GM12878 (cell line): ENCODE results near the gene CEP83. TPM values are rescaled to one million over a fixed set of nuclear protein-coding genes. Genes with fewer than 3 reads are reported as not detected.
A peak's percentile ranks its signal among the peaks of the same experiment; 100 is the strongest.

ENCODE experiments used
- ATF3 ChIP-seq: IDR thresholded peaks from 2 replicates; pipeline ENCODE4 v1.6.1; 2011; ENCODE audit warnings: low read depth, mild to moderate bottlenecking, low read length, moderate library complexity, borderline replicate concordance; ENCODE audit errors: extremely low read depth
- BRCA1 ChIP-seq: IDR thresholded peaks from 2 replicates; pipeline ENCODE4 v1.6.1; 2011; ENCODE audit warnings: low read depth, low read length, improper control_type of control experiment
- CHD4 ChIP-seq: fragments of 200-600 bp; sonication (generic); IDR thresholded peaks from 2 replicates; pipeline ENCODE4 v1.6.1; 2016; ENCODE audit warnings: mild to moderate bottlenecking
- DPF2 ChIP-seq: fragments of 450-650 bp; IDR thresholded peaks from 2 replicates; pipeline ENCODE4 v1.6.1; 2017; ENCODE audit warnings: mild to moderate bottlenecking
- EZH2 ChIP-seq: IDR thresholded peaks from 2 replicates; pipeline ENCODE4 v1.6.1; 2012; ENCODE audit warnings: low read depth, mild to moderate bottlenecking, control low read depth, inconsistent platforms, low read length, borderline replicate concordance; ENCODE audit not compliant: control insufficient read depth
- IRF5 ChIP-seq: fragments of 450-650 bp; IDR thresholded peaks from 2 replicates; pipeline ENCODE4 v1.6.1; 2017; ENCODE audit warnings: borderline replicate concordance
- RAD51 ChIP-seq: fragments of 450-650 bp; IDR thresholded peaks from 2 replicates; pipeline ENCODE4 v1.6.1; 2016; ENCODE audit warnings: moderate library complexity, mild to moderate bottlenecking, inconsistent platforms
- YY1 ChIP-seq: IDR thresholded peaks from 2 replicates; pipeline ENCODE4 v1.6.1; 2011; ENCODE audit warnings: low read depth, mild to moderate bottlenecking, low read length
- ZSCAN29 ChIP-seq: fragments of 450-650 bp; IDR thresholded peaks from 2 replicates; pipeline ENCODE4 v1.6.1; 2017; ENCODE audit warnings: mild to moderate bottlenecking, moderate library complexity
- polyA plus RNA-seq, 11 experiments: library from polyadenylated mRNA; depleted of rRNA in 4 of 11; unstranded in 6 of 11; stranded (reverse) in 5 of 11; fragments of >200 nt; fragmentation: Nextera tagmentation in 4 of 11; fragmentation: Illumina TruSeq in 1 of 11; extraction: Ambion mirVana in 4 of 11; extraction: Trizol in 1 of 11; gene quantifications; 1 replicate in 1 of 11; 2 replicates in 10 of 11; pipeline versions ENCODE4 v1.2.1 to v1.2.3, GENCODE V29; 2011 to 2016; ENCODE audit warnings: inconsistent platforms in 2 of 11, missing spikeins in 2 of 11, low read depth in 1 of 11
- total RNA-seq, 4 experiments: library from RNA; depleted of rRNA in 3 of 4; stranded (reverse); fragments of >200 nt in 3 of 4; fragmentation: Illumina TruSeq in 1 of 4; extraction: Trizol in 1 of 4; gene quantifications; 2 replicates each; pipeline versions ENCODE4 v1.2.1 to v1.2.3, GENCODE V29; 2013 to 2021
- TF ChIP-seq, protein P1 (sequence below): IDR thresholded peaks from 2 replicates; pipeline ENCODE4 v1.6.1; 2012; ENCODE audit warnings: improper control_type of control experiment, low read depth, low read length; ENCODE audit not compliant: insufficient replicate concordance
- TF ChIP-seq, protein P2 (sequence below): fragments of 450-650 bp; IDR thresholded peaks from 2 replicates; pipeline ENCODE4 v1.6.1; 2017; ENCODE audit warnings: mild to moderate bottlenecking, low read depth, inconsistent platforms; ENCODE audit not compliant: poor library complexity, severe bottlenecking

Gene CEP83
- total and polyA plus RNA-seq, 10 of the 15 experiments (the other 5 are each of a cell fraction or from before 2014, with no cell fraction given) = 4.3 to 39.0 (median 22.5) TPM

GRCh38 chr12:94488463-94488862 is 28.8 kb upstream of the CEP83 start (continued):
- TF ChIP-seq, protein P1, sequence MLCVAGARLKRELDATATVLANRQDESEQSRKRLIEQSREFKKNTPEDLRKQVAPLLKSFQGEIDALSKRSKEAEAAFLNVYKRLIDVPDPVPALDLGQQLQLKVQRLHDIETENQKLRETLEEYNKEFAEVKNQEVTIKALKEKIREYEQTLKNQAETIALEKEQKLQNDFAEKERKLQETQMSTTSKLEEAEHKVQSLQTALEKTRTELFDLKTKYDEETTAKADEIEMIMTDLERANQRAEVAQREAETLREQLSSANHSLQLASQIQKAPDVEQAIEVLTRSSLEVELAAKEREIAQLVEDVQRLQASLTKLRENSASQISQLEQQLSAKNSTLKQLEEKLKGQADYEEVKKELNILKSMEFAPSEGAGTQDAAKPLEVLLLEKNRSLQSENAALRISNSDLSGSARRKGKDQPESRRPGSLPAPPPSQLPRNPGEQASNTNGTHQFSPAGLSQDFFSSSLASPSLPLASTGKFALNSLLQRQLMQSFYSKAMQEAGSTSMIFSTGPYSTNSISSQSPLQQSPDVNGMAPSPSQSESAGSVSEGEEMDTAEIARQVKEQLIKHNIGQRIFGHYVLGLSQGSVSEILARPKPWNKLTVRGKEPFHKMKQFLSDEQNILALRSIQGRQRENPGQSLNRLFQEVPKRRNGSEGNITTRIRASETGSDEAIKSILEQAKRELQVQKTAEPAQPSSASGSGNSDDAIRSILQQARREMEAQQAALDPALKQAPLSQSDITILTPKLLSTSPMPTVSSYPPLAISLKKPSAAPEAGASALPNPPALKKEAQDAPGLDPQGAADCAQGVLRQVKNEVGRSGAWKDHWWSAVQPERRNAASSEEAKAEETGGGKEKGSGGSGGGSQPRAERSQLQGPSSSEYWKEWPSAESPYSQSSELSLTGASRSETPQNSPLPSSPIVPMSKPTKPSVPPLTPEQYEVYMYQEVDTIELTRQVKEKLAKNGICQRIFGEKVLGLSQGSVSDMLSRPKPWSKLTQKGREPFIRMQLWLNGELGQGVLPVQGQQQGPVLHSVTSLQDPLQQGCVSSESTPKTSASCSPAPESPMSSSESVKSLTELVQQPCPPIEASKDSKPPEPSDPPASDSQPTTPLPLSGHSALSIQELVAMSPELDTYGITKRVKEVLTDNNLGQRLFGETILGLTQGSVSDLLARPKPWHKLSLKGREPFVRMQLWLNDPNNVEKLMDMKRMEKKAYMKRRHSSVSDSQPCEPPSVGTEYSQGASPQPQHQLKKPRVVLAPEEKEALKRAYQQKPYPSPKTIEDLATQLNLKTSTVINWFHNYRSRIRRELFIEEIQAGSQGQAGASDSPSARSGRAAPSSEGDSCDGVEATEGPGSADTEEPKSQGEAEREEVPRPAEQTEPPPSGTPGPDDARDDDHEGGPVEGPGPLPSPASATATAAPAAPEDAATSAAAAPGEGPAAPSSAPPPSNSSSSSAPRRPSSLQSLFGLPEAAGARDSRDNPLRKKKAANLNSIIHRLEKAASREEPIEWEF = no peak
- no peak for TF ChIP-seq YY1
- TF ChIP-seq RAD51 = 0 out of 2 replicates have a peak, but pooled peaks have one; percentile 11
- TF ChIP-seq, protein P2, sequence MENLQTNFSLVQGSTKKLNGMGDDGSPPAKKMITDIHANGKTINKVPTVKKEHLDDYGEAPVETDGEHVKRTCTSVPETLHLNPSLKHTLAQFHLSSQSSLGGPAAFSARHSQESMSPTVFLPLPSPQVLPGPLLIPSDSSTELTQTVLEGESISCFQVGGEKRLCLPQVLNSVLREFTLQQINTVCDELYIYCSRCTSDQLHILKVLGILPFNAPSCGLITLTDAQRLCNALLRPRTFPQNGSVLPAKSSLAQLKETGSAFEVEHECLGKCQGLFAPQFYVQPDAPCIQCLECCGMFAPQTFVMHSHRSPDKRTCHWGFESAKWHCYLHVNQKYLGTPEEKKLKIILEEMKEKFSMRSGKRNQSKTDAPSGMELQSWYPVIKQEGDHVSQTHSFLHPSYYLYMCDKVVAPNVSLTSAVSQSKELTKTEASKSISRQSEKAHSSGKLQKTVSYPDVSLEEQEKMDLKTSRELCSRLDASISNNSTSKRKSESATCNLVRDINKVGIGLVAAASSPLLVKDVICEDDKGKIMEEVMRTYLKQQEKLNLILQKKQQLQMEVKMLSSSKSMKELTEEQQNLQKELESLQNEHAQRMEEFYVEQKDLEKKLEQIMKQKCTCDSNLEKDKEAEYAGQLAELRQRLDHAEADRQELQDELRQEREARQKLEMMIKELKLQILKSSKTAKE = peak; percentile 42
- TF ChIP-seq ATF3 = no peak
- TF ChIP-seq DPF2 = 0 out of 2 replicates have a peak, but pooled peaks have one; percentile 51
- no peak for TF ChIP-seq CHD4
- TF ChIP-seq ZSCAN29 = no peak
- no peak for TF ChIP-seq BRCA1
- TF ChIP-seq EZH2 = no peak
- no peak for TF ChIP-seq IRF5
